ENCODE measurements around the gene EXPH5.
"Not testable (repeated sequence)": the region's sequence is repeated elsewhere in the genome, so short reads cannot be mapped to it uniquely, and the experiment has no call there.

Gene EXPH5

GRCh38 chr11:108616549-108616948, 23.0 kb upstream of the EXPH5 start:
- H3K36me3 ChIP-seq (ENCODE audit: insufficient read depth, low read length): no peaks in the 10 kb centered on the region

GRCh38 chr11:108614086-108614485, 20.5 kb upstream of the EXPH5 start:
- Histone ChIP-seq H3K4me1 (ENCODE audit: insufficient read depth, low read length) (peaks cover 15% of the 10 kb centered on the region; the same call in 1 of the 2 replicates), H3K9ac (ENCODE audit: low read depth, low read length) (no peak overlapping the region), H3K9me3 (ENCODE audit: control insufficient read depth, insufficient read depth, low read length) (no peaks in the 10 kb centered on the region), H3K36me3 (ENCODE audit: insufficient read depth, low read length) (no peaks in the 10 kb centered on the region)

More at GRCh38 chr11:108616549-108616948, 23.0 kb upstream of the EXPH5 start:
- Histone ChIP-seq H3K4me1 (ENCODE audit: insufficient read depth, low read length) (peaks cover 8% of the 10 kb centered on the region; the same call in 1 of the 2 replicates), H3K9me3 (ENCODE audit: control insufficient read depth, insufficient read depth, low read length) (no peaks in the 10 kb centered on the region), H3K9ac (ENCODE audit: low read depth, low read length) (no peak overlapping the region)

GRCh38 chr11:108609682-108610081, 16.1 kb upstream of the EXPH5 start:
- peaks cover 15% of the 10 kb centered on the region; the same call in 1 of the 2 replicates for H3K4me1 ChIP-seq (ENCODE audit: insufficient read depth, low read length)
- no peak overlapping the region for H3K9ac ChIP-seq (ENCODE audit: low read depth, low read length)

GRCh38 chr11:108608548-108608947, 15.0 kb upstream of the EXPH5 start:
- Histone ChIP-seq H3K9ac (ENCODE audit: low read depth, low read length) (no peak overlapping the region), H3K9me3 (ENCODE audit: control insufficient read depth, insufficient read depth, low read length) (no peaks in the 10 kb centered on the region), H3K36me3 (ENCODE audit: insufficient read depth, low read length) (no peaks in the 10 kb centered on the region), H3K4me1 (ENCODE audit: insufficient read depth, low read length) (peaks cover 15% of the 10 kb centered on the region; the same call in 1 of the 2 replicates)

More at GRCh38 chr11:108609682-108610081, 16.1 kb upstream of the EXPH5 start:
- no peaks in the 10 kb centered on the region for H3K9me3 ChIP-seq (ENCODE audit: control insufficient read depth, insufficient read depth, low read length)
- H3K36me3 ChIP-seq (ENCODE audit: insufficient read depth, low read length): no peaks in the 10 kb centered on the region

GRCh38 chr11:108606495-108607160, 13.1 kb upstream of the EXPH5 start:
- H3K36me3 ChIP-seq (ENCODE audit: insufficient read depth, low read length): no peaks in the 10 kb centered on the region
- H3K4me1 ChIP-seq (ENCODE audit: insufficient read depth, low read length): peaks cover 15% of the 10 kb centered on the region; the same call in 1 of the 2 replicates
- H3K9me3 ChIP-seq (ENCODE audit: control insufficient read depth, insufficient read depth, low read length): no peaks in the 10 kb centered on the region
- H3K9ac ChIP-seq (ENCODE audit: low read depth, low read length): no peak overlapping the region

GRCh38 chr11:108606070-108606469, 12.5 kb upstream of the EXPH5 start:
- Histone ChIP-seq H3K4me1 (ENCODE audit: insufficient read depth, low read length) (peaks cover 15% of the 10 kb centered on the region; the same call in 1 of the 2 replicates), H3K9ac (ENCODE audit: low read depth, low read length) (no peak overlapping the region), H3K36me3 (ENCODE audit: insufficient read depth, low read length) (no peaks in the 10 kb centered on the region), H3K9me3 (ENCODE audit: control insufficient read depth, insufficient read depth, low read length) (no peaks in the 10 kb centered on the region)

GRCh38 chr11:108602818-108603217, 9.2 kb upstream of the EXPH5 start:
- not testable (repeated sequence) for H3K4me1 ChIP-seq (ENCODE audit: insufficient read depth, low read length); H3K9ac ChIP-seq (ENCODE audit: low read depth, low read length); H3K9me3 ChIP-seq (ENCODE audit: control insufficient read depth, insufficient read depth, low read length); H3K36me3 ChIP-seq (ENCODE audit: insufficient read depth, low read length)

GRCh38 chr11:108601150-108601549, 7.6 kb upstream of the EXPH5 start:
- no peaks in the 10 kb centered on the region for H3K36me3 ChIP-seq (ENCODE audit: insufficient read depth, low read length)
- no peaks in the 10 kb centered on the region for H3K4me1 ChIP-seq (ENCODE audit: insufficient read depth, low read length)
- no peaks in the 10 kb centered on the region for H3K9me3 ChIP-seq (ENCODE audit: control insufficient read depth, insufficient read depth, low read length)
- no peak overlapping the region for H3K9ac ChIP-seq (ENCODE audit: low read depth, low read length)

GRCh38 chr11:108599978-108600377, 6.4 kb upstream of the EXPH5 start:
- no peaks in the 10 kb centered on the region for H3K9me3 ChIP-seq (ENCODE audit: control insufficient read depth, insufficient read depth, low read length)
- H3K4me1 ChIP-seq (ENCODE audit: insufficient read depth, low read length): peaks cover 6% of the 10 kb centered on the region
- no peak overlapping the region for H3K9ac ChIP-seq (ENCODE audit: low read depth, low read length)
- no peaks in the 10 kb centered on the region for H3K36me3 ChIP-seq (ENCODE audit: insufficient read depth, low read length)

GRCh38 chr11:108597736-108598355, 4.3 kb upstream of the EXPH5 start:
- no peaks in the 10 kb centered on the region for H3K9me3 ChIP-seq (ENCODE audit: control insufficient read depth, insufficient read depth, low read length)
- H3K4me1 ChIP-seq (ENCODE audit: insufficient read depth, low read length): peaks cover 12% of the 10 kb centered on the region
- H3K9ac ChIP-seq (ENCODE audit: low read depth, low read length): no peak overlapping the region
- H3K36me3 ChIP-seq (ENCODE audit: insufficient read depth, low read length): no peaks in the 10 kb centered on the region

- Histone ChIP-seq H3K9ac (ENCODE audit: low read depth, low read length) (no peak overlapping the region), H3K9me3 (ENCODE audit: control insufficient read depth, insufficient read depth, low read length) (no peaks in the 10 kb centered on the region), H3K4me1 (ENCODE audit: insufficient read depth, low read length) (peaks cover 17% of the 10 kb centered on the region), H3K36me3 (ENCODE audit: insufficient read depth, low read length) (no peaks in the 10 kb centered on the region)
Measured at GRCh38 chr11:108596701-108597100, 3.1 kb upstream of the EXPH5 start.

GRCh38 chr11:108593923-108594434, 411 bp upstream of the EXPH5 start:
- Histone ChIP-seq H3K9ac (ENCODE audit: low read depth, low read length) (peak overlapping the region; percentile 36; the same call in 1 of the 2 replicates), H3K4me1 (ENCODE audit: insufficient read depth, low read length) (peaks cover 18% of the 10 kb centered on the region), H3K9me3 (ENCODE audit: control insufficient read depth, insufficient read depth, low read length) (no peaks in the 10 kb centered on the region), H3K36me3 (ENCODE audit: insufficient read depth, low read length) (no peaks in the 10 kb centered on the region)

GRCh38 chr11:108592591-108593213, 866 bp downstream of the EXPH5 start:
- H3K4me1 ChIP-seq (ENCODE audit: insufficient read depth, low read length): peaks cover 18% of the 10 kb centered on the region
- no peaks in the 10 kb centered on the region for H3K9me3 ChIP-seq (ENCODE audit: control insufficient read depth, insufficient read depth, low read length)
- no peaks in the 10 kb centered on the region for H3K36me3 ChIP-seq (ENCODE audit: insufficient read depth, low read length)
- H3K9ac ChIP-seq (ENCODE audit: low read depth, low read length): peak overlapping the region; percentile 73

GRCh38 chr11:108591893-108592292, 1.7 kb downstream of the EXPH5 start:
- H3K36me3 ChIP-seq (ENCODE audit: insufficient read depth, low read length): no peaks in the 10 kb centered on the region
- H3K9me3 ChIP-seq (ENCODE audit: control insufficient read depth, insufficient read depth, low read length): no peaks in the 10 kb centered on the region
- H3K9ac ChIP-seq (ENCODE audit: low read depth, low read length): peak overlapping the region; percentile 73; the same call in 1 of the 2 replicates
- peaks cover 18% of the 10 kb centered on the region for H3K4me1 ChIP-seq (ENCODE audit: insufficient read depth, low read length)
